ENCODE measurements around the gene CDC42. TPM values are rescaled to one million over a fixed set of nuclear protein-coding genes. Genes with fewer than 3 reads are reported as not detected.

Gene CDC42
- polyA plus RNA-seq, 1 donor from 2014 or later: 913 TPM

GRCh38 chr1:22115286-22115685 lies 62.8 kb downstream of the CDC42 start:
- H2AFZ ChIP-seq (ENCODE audit: low read depth, low read length): no peak overlapping the region
- no peaks in the 10 kb centered on the region for H4K20me1 ChIP-seq (ENCODE audit: insufficient read depth)
- H3K9me3 ChIP-seq (ENCODE audit: low read length): no peaks in the 10 kb centered on the region
- no peaks in the 10 kb centered on the region for H3K79me2 ChIP-seq (replicated peaks; ENCODE audit: insufficient read depth, low read length)
- H3K4me2 ChIP-seq (ENCODE audit: low read length): no peak overlapping the region
- H3K9me2 ChIP-seq (ENCODE audit: insufficient read depth, low read length): no peaks in the 10 kb centered on the region
- H3K36me3 ChIP-seq (ENCODE audit: insufficient read depth, low read length): no peaks in the 10 kb centered on the region
- H3F3A ChIP-seq (ENCODE audit: insufficient read depth, low read length, poor library complexity, severe bottlenecking): no peaks in the 10 kb centered on the region
- no peak overlapping the region for H3K9ac ChIP-seq (ENCODE audit: low read length)
- TF ChIP-seq RAD21 (conservative IDR thresholded peaks at IDR 0.05): no peak
- no peak for TF ChIP-seq POLR2AphosphoS5 (IDR thresholded peaks at IDR 0.05)
- TF ChIP-seq EZH2 (IDR thresholded peaks at IDR 0.05; ENCODE audit: borderline replicate concordance, insufficient read depth, low read length, poor library complexity, severe bottlenecking): no peak
- no peak for TF ChIP-seq REST (IDR thresholded peaks at IDR 0.05; ENCODE audit: borderline replicate concordance)
- TF ChIP-seq SMC3 (conservative IDR thresholded peaks at IDR 0.05; ENCODE audit: poor library complexity): no peak
- TF ChIP-seq TAF1 (IDR thresholded peaks at IDR 0.05; ENCODE audit: low read depth): no peak
- no peak for TF ChIP-seq MXI1 (conservative IDR thresholded peaks at IDR 0.05; ENCODE audit: poor library complexity, severe bottlenecking)
- no peak for TF ChIP-seq CTCF (IDR thresholded peaks at IDR 0.05; ENCODE audit: poor library complexity, severe bottlenecking)
- H3K4me3 ChIP-seq (ENCODE audit: low read length): no peak overlapping the region
- H3K27ac ChIP-seq (ENCODE audit: low read length): no peak overlapping the region
- H3K27me3 ChIP-seq (ENCODE audit: insufficient read depth, low read depth, low read length): no peaks in the 10 kb centered on the region

GRCh38 chr1:22117238-22117637 lies 64.7 kb downstream of the CDC42 start:
- Histone ChIP-seq H4K20me1 (ENCODE audit: insufficient read depth) (no peaks in the 10 kb centered on the region), H2AFZ (ENCODE audit: low read depth, low read length) (no peak overlapping the region), H3K27me3 (ENCODE audit: insufficient read depth, low read depth, low read length) (no peaks in the 10 kb centered on the region), H3K9me2 (ENCODE audit: insufficient read depth, low read length) (no peaks in the 10 kb centered on the region), H3K36me3 (ENCODE audit: insufficient read depth, low read length) (no peaks in the 10 kb centered on the region), H3K27ac (ENCODE audit: low read length) (no peak overlapping the region), H3K9ac (ENCODE audit: low read length) (no peak overlapping the region), H3K4me3 (ENCODE audit: low read length) (no peak overlapping the region), H3K79me2 (replicated peaks; ENCODE audit: insufficient read depth, low read length) (no peaks in the 10 kb centered on the region), H3F3A (ENCODE audit: insufficient read depth, low read length, poor library complexity, severe bottlenecking) (no peaks in the 10 kb centered on the region), H3K4me2 (ENCODE audit: low read length) (no peak overlapping the region), H3K9me3 (ENCODE audit: low read length) (no peaks in the 10 kb centered on the region)
- TF ChIP-seq REST (IDR thresholded peaks at IDR 0.05; ENCODE audit: borderline replicate concordance): no peak
- TF ChIP-seq POLR2AphosphoS5 (IDR thresholded peaks at IDR 0.05): no peak
- no peak for TF ChIP-seq TAF1 (IDR thresholded peaks at IDR 0.05; ENCODE audit: low read depth)
- TF ChIP-seq EZH2 (IDR thresholded peaks at IDR 0.05; ENCODE audit: borderline replicate concordance, insufficient read depth, low read length, poor library complexity, severe bottlenecking): no peak
- TF ChIP-seq SMC3 (conservative IDR thresholded peaks at IDR 0.05; ENCODE audit: poor library complexity): no peak

Measured in neural cell (in vitro differentiated cells).